SU-DHL-6 (cell line): ENCODE results near the gene PTCD2.
"Not testable (repeated sequence)": the region's sequence is repeated elsewhere in the genome, so short reads cannot be mapped to it uniquely, and the experiment has no call there.

Source experiments
- CTCF ChIP-seq: fragments of 200-600 bp; sonication (generic); IDR thresholded peaks from one replicate; pipeline ENCODE4 v1.5.1; 2017; ENCODE audit warnings: antibody characterized with exemption, mild to moderate bottlenecking, low read length, moderate library complexity; ENCODE audit not compliant: insufficient read depth, poor library complexity, severe bottlenecking
- EZH2phosphoT487 ChIP-seq: fragments of 200-600 bp; sonication (generic), shearing (Covaris generic); conservative IDR thresholded peaks from 2 replicates; pipeline ENCODE4 v1.6.1; 2018; ENCODE audit warnings: mild to moderate bottlenecking, antibody characterized with exemption, low read length, moderate library complexity, mixed read lengths

- TF ChIP-seq CTCF, EZH2phosphoT487: not testable (repeated sequence)
Measured at GRCh38 chr5:72319435-72319975, 668 bp upstream of the PTCD2 start.
